Renal cortical epithelial cell (primary cell): Measurements from ENCODE around the gene HOXA5. TPM values are rescaled to one million over a fixed set of nuclear protein-coding genes. Genes with fewer than 3 reads are reported as not detected.

Experiments used
- DNase-seq: peaks from one replicate; pipeline ENCODE4 v3.0.0-alpha.2; 2011; ENCODE audit warnings: low read depth
- total RNA-seq: library from RNA; depleted of rRNA; stranded (reverse); fragments of >200 nt; gene quantifications from 2 replicates; pipeline ENCODE4 v1.2.3, GENCODE V29; 2014

Gene HOXA5
- total RNA-seq, 1 donor from 2014 or later = 34.2 TPM

GRCh38 chr7:27148756-27149641 is 5.5 kb upstream of the HOXA5 start:
- DNase-seq = no peak

DNA sequence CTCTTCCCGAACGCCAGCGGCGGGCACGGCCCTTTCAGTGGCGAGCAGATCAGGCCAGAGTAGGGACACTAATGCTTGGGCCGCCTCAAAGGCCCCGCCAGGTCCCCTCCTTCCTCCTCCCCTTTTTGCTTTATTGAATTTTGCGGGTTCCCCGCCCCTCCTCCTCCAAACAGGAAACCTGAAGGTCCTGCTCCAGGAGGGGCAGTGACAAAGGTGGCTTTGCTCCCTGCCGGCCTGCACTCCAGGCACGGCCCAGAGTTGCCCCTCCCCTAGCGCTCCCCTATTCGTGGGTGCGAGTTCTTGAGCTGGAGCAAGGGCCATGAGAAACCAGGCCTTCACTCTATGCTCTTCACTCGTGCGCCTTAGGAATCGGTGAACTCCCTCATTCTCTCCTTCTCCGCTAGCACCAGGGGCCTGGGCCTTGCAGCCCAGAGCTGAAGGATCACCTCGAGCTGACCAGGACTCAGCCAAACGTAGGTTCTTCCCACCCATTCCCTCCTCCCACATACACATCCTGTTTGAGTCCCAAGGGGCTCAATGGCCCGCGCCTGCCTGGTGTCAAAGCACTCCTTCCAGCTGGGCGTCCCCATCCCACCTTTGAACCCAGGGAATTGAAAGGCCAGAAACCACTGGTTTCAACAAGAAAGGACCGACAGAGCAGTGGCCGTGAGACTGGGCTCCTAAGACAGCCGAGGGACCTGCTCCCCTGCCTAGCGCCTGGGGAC is 4.7 kb upstream of the HOXA5 start:
- DNase-seq = no peak

GRCh38 chr7:27147199-27148030 is 3.9 kb upstream of the HOXA5 start, which contains the start of gene HOXA6:
TSS of gene HOXA6 (minus strand) at chr7:27147774. CDS start at chr7:27147749, 25 bp downstream.
- DNase-seq = no peak

GRCh38 chr7:27146491-27147198 is 3.2 kb upstream of the HOXA5 start:
- no peak for DNase-seq

GRCh38 chr7:27145914-27146412 is 2.5 kb upstream of the HOXA5 start:
- no peak for DNase-seq

GRCh38 chr7:27145165-27145913 is 1.9 kb upstream of the HOXA5 start:
- DNase-seq = no peak

- DNase-seq = no peak
These were observed 1.3 kb upstream of the HOXA5 start for GRCh38 chr7:27144781-27145164.

GRCh38 chr7:27143950-27144780 is 684 bp upstream of the HOXA5 start:
- DNase-seq = no peak

DNA sequence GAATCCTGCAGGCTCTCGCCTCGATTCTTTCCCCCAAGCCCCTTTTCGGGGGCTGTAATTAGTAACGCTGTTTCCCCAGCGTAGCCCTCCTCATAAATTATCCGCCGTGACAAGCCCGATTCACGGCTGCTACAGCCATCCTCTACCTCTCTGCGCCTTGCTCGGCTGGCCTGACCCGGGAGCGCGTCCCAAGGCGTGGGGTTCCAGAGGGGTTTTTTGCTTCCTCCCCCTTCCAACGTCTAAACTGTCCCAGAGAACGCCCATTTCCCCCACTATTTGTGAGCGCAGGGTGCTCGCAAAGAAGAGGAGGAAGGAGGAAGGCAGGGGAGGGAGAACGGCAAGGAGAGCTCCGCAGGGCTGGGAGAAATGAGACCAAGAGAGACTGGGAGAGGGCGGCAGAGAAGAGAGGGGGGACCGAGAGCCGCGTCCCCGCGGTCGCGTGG is 880 bp downstream of the HOXA5 start:
- no peak for DNase-seq

DNA sequence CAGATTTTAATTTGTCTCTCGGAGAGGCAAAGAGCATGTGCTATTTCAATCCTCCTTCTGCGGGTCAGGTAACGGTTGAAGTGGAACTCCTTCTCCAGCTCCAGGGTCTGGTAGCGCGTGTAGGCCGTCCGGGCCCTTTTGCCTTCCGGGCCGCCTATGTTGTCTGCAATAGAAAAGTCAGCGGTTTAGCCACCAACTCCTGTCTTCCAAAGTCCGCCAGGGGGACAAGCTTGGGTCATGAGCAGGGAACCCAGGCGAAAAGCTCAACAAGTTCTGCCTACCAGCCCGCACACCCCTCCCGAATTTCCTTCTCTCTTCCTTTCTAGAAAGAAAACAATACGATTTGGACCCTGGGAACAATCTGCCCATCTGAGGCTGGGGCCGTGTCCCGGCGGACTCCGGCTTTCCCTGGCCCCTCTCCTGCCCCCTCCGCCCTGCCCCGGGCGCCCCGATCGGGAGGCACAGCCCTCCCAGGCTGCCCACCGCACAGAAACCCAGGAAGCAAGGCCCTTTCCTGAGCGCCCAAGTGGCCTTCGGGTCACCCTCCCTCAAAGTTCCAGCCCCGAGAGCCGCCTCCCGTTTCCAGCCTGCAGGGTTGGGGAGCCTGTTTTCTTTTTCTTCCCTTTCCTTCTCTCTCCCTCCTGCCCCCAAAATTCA is 1.4 kb downstream of the HOXA5 start:
- no peak for DNase-seq

- DNase-seq = no peak
These were observed 2.2 kb downstream of the HOXA5 start for GRCh38 chr7:27141137-27141922.

DNA sequence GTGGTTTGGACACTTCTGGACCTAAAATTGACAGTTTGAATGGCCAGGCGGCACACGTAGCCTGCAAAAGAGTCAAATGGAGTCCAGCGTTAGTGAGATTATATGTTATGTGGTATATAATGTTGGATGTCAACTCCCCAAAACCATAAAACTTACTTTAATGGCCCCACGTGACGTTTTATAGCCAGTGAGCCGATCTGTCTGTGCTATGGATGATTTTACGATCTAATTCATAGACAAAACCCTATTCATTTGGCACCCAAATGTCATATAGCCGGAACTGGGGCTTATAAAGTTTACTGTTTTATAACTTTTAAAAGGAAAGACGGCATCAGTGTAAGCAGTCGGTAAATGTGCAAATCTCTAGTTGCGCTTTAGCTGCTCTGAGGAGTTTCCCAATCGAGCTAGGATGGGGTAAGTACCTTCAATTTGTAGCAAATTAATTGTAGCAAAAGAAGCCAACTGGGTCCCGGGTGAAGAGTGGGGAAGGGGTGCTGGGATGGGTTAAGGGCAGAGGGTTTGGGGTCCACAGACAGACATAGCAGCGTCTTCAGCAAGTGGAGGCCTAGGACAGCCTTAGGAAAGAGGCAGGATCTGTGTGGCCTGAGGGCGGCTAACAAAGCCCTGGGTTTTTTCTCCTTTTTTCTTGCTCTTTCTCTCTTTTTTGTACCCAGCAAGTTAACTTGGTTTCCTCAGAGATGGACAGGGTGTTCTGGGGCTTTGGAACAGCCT is 3.2 kb downstream of the HOXA5 start:
- DNase-seq = no peak

DNA sequence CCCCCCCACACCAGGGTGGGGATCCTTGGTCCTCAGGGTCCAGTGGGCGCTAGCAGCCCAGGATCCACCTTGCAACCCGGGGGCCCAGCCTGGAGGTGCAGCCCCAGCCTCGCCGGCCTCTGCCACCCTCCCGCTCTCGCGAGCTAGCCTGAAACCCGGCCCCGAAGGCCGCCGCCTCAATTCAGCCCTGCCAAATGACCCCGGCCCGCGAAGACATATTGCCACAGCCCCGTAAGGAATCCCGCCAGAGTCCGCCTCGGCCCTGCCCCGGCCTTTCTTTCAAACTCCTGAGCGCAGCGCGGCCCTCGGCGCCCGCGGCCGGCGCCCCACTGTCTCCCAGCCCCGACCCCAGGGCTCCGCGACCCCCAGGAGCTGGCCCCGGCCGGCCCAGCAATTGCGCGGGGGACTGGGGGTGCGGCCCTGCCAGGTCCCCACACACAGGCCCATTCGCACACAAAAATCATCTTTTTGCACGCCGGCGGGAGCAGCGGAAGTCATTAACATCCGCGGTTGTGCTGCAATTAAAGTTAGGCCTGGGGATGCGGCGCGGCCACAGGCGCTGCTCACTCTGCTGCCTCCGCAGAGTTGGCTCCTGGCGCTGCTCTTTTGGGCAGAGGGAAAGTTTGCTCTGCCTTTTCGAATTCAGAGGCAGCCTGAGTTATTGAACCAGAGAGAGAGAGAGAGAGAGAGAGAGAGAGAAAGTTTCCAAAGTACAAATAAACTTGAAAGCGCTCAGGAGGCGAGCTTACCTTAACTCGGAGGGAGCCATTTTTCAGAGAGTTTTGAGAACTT is 4.0 kb downstream of the HOXA5 start:
- DNase-seq = no peak

GRCh38 chr7:27138985-27139333 is 4.5 kb downstream of the HOXA5 start:
- DNase-seq = no peak

DNA sequence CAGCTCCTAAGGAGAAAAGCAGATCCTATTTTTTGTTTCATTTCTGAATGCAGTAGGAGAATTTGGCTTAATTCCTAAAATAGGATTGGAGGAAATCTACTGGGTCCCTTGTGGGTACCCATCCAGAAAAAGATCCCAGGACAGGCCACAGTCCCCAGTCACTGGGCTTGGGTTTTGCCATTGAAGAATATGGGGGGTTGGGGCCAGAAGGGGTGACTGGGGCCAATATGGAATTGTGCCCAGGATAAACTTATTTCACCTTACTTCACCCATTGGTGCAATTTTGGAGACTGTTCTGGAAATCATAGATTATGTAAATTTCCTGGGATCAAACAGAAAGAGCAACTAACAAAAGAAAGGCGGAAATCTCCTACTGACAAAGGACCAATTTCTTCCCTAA is 5.0 kb downstream of the HOXA5 start:
- no peak for DNase-seq

GRCh38 chr7:27137640-27138315 is 5.7 kb downstream of the HOXA5 start:
- DNase-seq = peak; percentile 92
